Measurements from ENCODE around the gene MPHOSPH9. TPM values are rescaled to one million over a fixed set of nuclear protein-coding genes. Genes with fewer than 3 reads are reported as not detected.

Gene MPHOSPH9
- total RNA-seq, 4 donors from 2014 or later: 21.6 to 53.6 (median 39.1) TPM

- no peak overlapping the region for H3K4me3 ChIP-seq (replicated peaks in 1 of 3)
- H3K4me1 ChIP-seq: peaks cover 8 to 12% of the 10 kb centered on the region in 2 donors
- WGBS, 2 donors: 42 to 43% methylated on average over 11 of the region's 11 CpGs
- H3K27ac ChIP-seq: peak overlapping the region in 1 of 3 donors; percentile 27
- intact Hi-C loops (cut with DNase I): no loop called here
- no peak for TF ChIP-seq POLR2A (IDR thresholded peaks at IDR 0.05)
- TF ChIP-seq, protein P1, sequence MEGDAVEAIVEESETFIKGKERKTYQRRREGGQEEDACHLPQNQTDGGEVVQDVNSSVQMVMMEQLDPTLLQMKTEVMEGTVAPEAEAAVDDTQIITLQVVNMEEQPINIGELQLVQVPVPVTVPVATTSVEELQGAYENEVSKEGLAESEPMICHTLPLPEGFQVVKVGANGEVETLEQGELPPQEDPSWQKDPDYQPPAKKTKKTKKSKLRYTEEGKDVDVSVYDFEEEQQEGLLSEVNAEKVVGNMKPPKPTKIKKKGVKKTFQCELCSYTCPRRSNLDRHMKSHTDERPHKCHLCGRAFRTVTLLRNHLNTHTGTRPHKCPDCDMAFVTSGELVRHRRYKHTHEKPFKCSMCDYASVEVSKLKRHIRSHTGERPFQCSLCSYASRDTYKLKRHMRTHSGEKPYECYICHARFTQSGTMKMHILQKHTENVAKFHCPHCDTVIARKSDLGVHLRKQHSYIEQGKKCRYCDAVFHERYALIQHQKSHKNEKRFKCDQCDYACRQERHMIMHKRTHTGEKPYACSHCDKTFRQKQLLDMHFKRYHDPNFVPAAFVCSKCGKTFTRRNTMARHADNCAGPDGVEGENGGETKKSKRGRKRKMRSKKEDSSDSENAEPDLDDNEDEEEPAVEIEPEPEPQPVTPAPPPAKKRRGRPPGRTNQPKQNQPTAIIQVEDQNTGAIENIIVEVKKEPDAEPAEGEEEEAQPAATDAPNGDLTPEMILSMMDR (IDR thresholded peaks at IDR 0.05): no peak
- H3K9me3 ChIP-seq: no peaks in the 10 kb centered on the region
- H3K27me3 ChIP-seq: no peaks in the 10 kb centered on the region
- DNase-seq: no peak
- H3K36me3 ChIP-seq: no peaks in the 10 kb centered on the region
Observed at GRCh38 chr12:123242116-123242904, 9.4 kb upstream of the MPHOSPH9 start.

- no peaks in the 10 kb centered on the region for H3K36me3 ChIP-seq
- no peak overlapping the region for H3K4me3 ChIP-seq (replicated peaks in 1 of 3)
- H3K27me3 ChIP-seq: no peaks in the 10 kb centered on the region
- H3K4me1 ChIP-seq: peaks cover 14 to 26% of the 10 kb centered on the region in 2 donors
- no peak overlapping the region for H3K27ac ChIP-seq
- intact Hi-C loops (cut with DNase I): loop anchor here (5.0 kb wide), 2 partner anchors 197 to 257 kb away; partner anchors contain the start of gene ARL6IP4
- TF ChIP-seq POLR2A (IDR thresholded peaks at IDR 0.05): no peak
- TF ChIP-seq, protein P1 (IDR thresholded peaks at IDR 0.05): no peak
- 86 to 91% methylated on average over 6 of the region's 6 CpGs for WGBS, 2 donors
- H3K9me3 ChIP-seq: no peaks in the 10 kb centered on the region
- no peak for DNase-seq
Observed at GRCh38 chr12:123238961-123239360, 6.0 kb upstream of the MPHOSPH9 start.

- Histone ChIP-seq H3K4me1 (peaks cover 15 to 28% of the 10 kb centered on the region in 2 donors), H3K36me3 (no peaks in the 10 kb centered on the region), H3K27me3 (no peaks in the 10 kb centered on the region), H3K9me3 (no peaks in the 10 kb centered on the region), H3K4me3 (replicated peaks in 1 of 3) (no peak overlapping the region), H3K27ac (no peak overlapping the region)
- TF ChIP-seq, protein P1 (IDR thresholded peaks at IDR 0.05): no peak
- no peak for TF ChIP-seq POLR2A (IDR thresholded peaks at IDR 0.05)
- WGBS, 2 donors: 65 to 66% methylated on average over 2 of the region's 2 CpGs
- no peak for DNase-seq
- intact Hi-C loops (cut with DNase I): loop anchor here (5.0 kb wide), 2 partner anchors 196 to 256 kb away; partner anchors contain the start of gene ARL6IP4
Observed at GRCh38 chr12:123238330-123238682, 5.4 kb upstream of the MPHOSPH9 start.

GRCh38 chr12:123237646-123238329, 4.8 kb upstream of the MPHOSPH9 start:
- Histone ChIP-seq H3K4me1 (peaks cover 15 to 25% of the 10 kb centered on the region in 2 donors), H3K4me3 (replicated peaks in 1 of 3) (no peak overlapping the region), H3K27me3 (no peaks in the 10 kb centered on the region), H3K36me3 (no peaks in the 10 kb centered on the region), H3K27ac (no peak overlapping the region), H3K9me3 (no peaks in the 10 kb centered on the region)
- DNase-seq: peak; percentile 60 to 74
- TF ChIP-seq POLR2A (IDR thresholded peaks at IDR 0.05): no peak
- TF ChIP-seq, protein P1 (IDR thresholded peaks at IDR 0.05): peak; percentile 33 to 84 (median 75)
- 54 to 63% methylated on average over 6 of the region's 6 CpGs for WGBS, 2 donors
- intact Hi-C loops (cut with DNase I): loop anchor here (5.0 kb wide), 2 partner anchors 195 to 255 kb away; partner anchors contain the start of gene ARL6IP4

All from thyroid gland (tissue), 4 donors.